ENCODE measurements around the gene MNDA. TPM values are rescaled to one million over a fixed set of nuclear protein-coding genes. Genes with fewer than 3 reads are reported as not detected.
"Not testable (repeated sequence)": the region's sequence is repeated elsewhere in the genome, so short reads cannot be mapped to it uniquely, and the experiment has no call there.

Gene MNDA
- total RNA-seq, 5 donors from 2014 or later (not counting 1 experiment from before 2014, with no cell fraction given): 0.20 to 1.2 (median 0.61) TPM

DNA sequence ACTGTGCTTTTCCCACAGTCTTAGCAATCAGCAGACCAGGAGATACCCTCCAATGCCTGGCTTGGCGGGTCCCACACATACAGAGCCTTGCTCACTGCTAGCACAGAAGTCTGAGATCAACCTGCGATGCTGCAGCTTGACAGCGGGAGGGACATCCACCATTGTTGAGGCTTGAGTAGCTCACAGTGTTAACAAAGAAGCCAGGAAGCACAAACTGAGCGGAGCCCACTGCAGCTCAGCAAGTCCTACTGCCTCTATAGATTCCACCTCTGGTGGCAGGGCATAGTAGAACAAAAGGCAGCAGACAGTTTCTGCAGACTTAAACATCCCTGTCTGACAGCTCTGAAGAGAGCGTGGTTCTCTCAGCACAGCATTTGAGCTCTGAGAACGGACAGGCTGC lies 33.4 kb downstream of the MNDA start:
- ChIA-PET CTCF (no interaction called here), POLR2A (no interaction called here)
- no peaks in the 10 kb centered on the region for H3K36me3 Mint-ChIP-seq

DNA sequence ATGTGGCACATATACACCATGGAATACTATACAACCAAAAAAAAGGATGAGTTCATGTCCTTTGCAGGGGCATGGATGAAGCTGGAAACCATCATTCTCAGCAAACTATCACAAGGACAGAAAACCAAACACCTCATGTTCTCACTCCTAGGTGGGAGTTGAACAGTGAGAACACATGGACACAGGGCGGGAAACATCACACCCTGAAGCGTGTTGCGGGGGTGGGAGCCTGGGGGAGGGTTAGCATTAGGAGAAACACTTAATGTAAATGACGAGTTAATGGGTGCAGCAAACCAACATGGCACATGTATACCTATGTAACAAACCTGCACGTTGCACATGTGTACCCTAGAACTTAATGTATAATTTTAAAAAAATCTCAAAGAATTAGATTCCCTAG lies 39.3 kb downstream of the MNDA start:
- H3K4me3 Mint-ChIP-seq; H3K9me3 Mint-ChIP-seq; H3K9me3 ChIP-seq; DNase-seq; H3K36me3 ChIP-seq (ENCODE audit: control insufficient read depth in 2 of 2, extremely low read depth in 1 of 2, insufficient read depth in 1 of 2, low read length in 1 of 2); H3K4me3 ChIP-seq (ENCODE audit: control insufficient read depth in 1 of 2, extremely low read depth in 1 of 2, low read length in 1 of 2); H3K4me1 Mint-ChIP-seq; H3K27ac ChIP-seq (ENCODE audit: low read length); H3K4me1 ChIP-seq (ENCODE audit: control insufficient read depth in 1 of 2, extremely low read depth in 1 of 2, insufficient read depth in 2 of 2, low read length in 2 of 2); H3K27me3 ChIP-seq (replicated peaks in 1 of 2; ENCODE audit: control insufficient read depth in 2 of 2, extremely low read depth in 1 of 2, insufficient read depth in 2 of 2, low read length in 1 of 2); H3K36me3 Mint-ChIP-seq; CTCF ChIA-PET; ATAC-seq (replicated peaks in 1 of 4); H3K27ac Mint-ChIP-seq: not testable (repeated sequence)
- POLR2A ChIA-PET: interaction anchor here in 1 of 2 donors (0.6 kb wide), 1 partner anchor 13 kb away, joined by 19 read pairs; no protein-coding TSS in a partner anchor
- WGBS (ENCODE audit: insufficient coverage): no CpG with 5 or more reads among the region's 5 CpGs
- peaks cover under 1 to 16% of the 10 kb centered on the region in 2 donors for H3K27me3 Mint-ChIP-seq

More for the DNA sequence above, 33.4 kb downstream of the MNDA start:
- Histone ChIP-seq H3K4me1 (ENCODE audit: control insufficient read depth in 1 of 2, extremely low read depth in 1 of 2, insufficient read depth in 2 of 2, low read length in 2 of 2) (no peaks in the 10 kb centered on the region), H3K27me3 (replicated peaks in 1 of 2; ENCODE audit: control insufficient read depth in 2 of 2, extremely low read depth in 1 of 2, insufficient read depth in 2 of 2, low read length in 1 of 2) (peaks cover 0 to 2% of the 10 kb centered on the region in 2 experiments), H3K27ac (ENCODE audit: low read length) (no peak overlapping the region), H3K4me3 (ENCODE audit: control insufficient read depth in 1 of 2, extremely low read depth in 1 of 2, low read length in 1 of 2) (no peak overlapping the region), H3K36me3 (ENCODE audit: control insufficient read depth in 2 of 2, extremely low read depth in 1 of 2, insufficient read depth in 1 of 2, low read length in 1 of 2) (no peaks in the 10 kb centered on the region), H3K9me3 (no peaks in the 10 kb centered on the region)
- H3K27me3 Mint-ChIP-seq: peaks cover 5 to 21% of the 10 kb centered on the region in 2 donors
- DNase-seq (no peak), ATAC-seq (replicated peaks in 1 of 4) (no peak)
- 84% methylated on average over 4 of the region's 6 CpGs for WGBS (ENCODE audit: insufficient coverage)
- H3K4me3 Mint-ChIP-seq: no peak overlapping the region
- peaks cover 13 to 25% (median 20%) of the 10 kb centered on the region in 3 donors for H3K9me3 Mint-ChIP-seq
- H3K4me1 Mint-ChIP-seq: no peaks in the 10 kb centered on the region
- no peak overlapping the region for H3K27ac Mint-ChIP-seq

DNA sequence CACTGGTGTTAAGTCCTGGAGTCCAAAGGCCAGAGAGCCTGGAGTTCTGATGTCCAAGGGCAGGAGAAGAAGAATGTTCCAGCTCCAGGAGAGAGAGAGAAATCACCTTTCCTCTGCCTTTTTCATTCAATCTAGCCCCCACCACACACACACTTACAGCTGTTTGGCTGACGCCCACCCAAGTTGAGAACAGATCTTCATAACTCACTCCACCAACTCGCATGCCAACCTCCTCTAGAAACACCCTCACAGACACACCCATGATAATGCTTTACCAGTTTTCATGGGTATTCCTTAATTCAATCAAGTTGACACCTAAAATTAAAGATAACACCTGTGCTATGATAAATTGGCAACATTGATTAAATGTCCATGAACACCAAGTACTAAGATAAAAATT lies 42.0 kb downstream of the MNDA start:
- H3K4me1 Mint-ChIP-seq: no peaks in the 10 kb centered on the region
- ATAC-seq (replicated peaks in 1 of 4): no peak
- ChIA-PET POLR2A (interaction anchor here in 1 of 2 donors (0.7 kb wide), 1 partner anchor 101 kb away, joined by 3 read pairs; no protein-coding TSS in a partner anchor), CTCF (no interaction called here)
- no peak overlapping the region for H3K27ac Mint-ChIP-seq
- H3K9me3 Mint-ChIP-seq: no peaks in the 10 kb centered on the region
- DNase-seq: no peak
- no peaks in the 10 kb centered on the region for H3K9me3 ChIP-seq
- no peaks in the 10 kb centered on the region for H3K36me3 ChIP-seq (ENCODE audit: control insufficient read depth in 2 of 2, extremely low read depth in 1 of 2, insufficient read depth in 1 of 2, low read length in 1 of 2)
- H3K27me3 Mint-ChIP-seq: peaks cover 3 to 13% of the 10 kb centered on the region in 2 donors
- 100% methylated on average over 1 of the region's 2 CpGs for WGBS (ENCODE audit: insufficient coverage)
- H3K4me1 ChIP-seq (ENCODE audit: control insufficient read depth in 1 of 2, extremely low read depth in 1 of 2, insufficient read depth in 2 of 2, low read length in 2 of 2): no peaks in the 10 kb centered on the region
- H3K4me3 ChIP-seq (ENCODE audit: control insufficient read depth in 1 of 2, extremely low read depth in 1 of 2, low read length in 1 of 2): no peak overlapping the region
- H3K4me3 Mint-ChIP-seq: no peak overlapping the region
- no peak overlapping the region for H3K27ac ChIP-seq (ENCODE audit: low read length)
- H3K27me3 ChIP-seq (replicated peaks in 1 of 2; ENCODE audit: control insufficient read depth in 2 of 2, extremely low read depth in 1 of 2, insufficient read depth in 2 of 2, low read length in 1 of 2): peaks cover 0 to 11% of the 10 kb centered on the region in 2 experiments
- no peaks in the 10 kb centered on the region for H3K36me3 Mint-ChIP-seq

DNA sequence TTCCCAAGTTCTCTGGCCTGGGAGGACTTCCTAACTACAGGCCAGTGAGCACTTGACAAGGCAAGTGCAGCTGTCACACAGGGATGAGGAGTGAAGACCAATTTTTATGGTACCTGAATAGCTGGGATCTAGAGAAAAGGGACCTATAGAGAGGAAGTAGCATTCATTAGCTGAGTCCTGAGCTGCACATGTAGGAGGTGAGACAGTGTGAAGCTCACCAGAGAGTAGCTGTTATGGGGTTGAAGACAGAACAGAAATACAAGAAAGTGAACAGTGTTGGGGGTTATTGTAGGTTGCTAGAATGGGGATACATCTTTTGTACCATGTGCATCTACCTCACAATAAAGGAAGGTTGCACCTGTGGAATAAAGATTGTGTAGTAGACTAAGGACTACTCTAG lies 62.5 kb downstream of the MNDA start:
- ATAC-seq (replicated peaks in 1 of 4) (no peak), DNase-seq (no peak)
- Mint-ChIP-seq H3K4me1 (no peaks in the 10 kb centered on the region), H3K36me3 (no peaks in the 10 kb centered on the region), H3K4me3 (no peak overlapping the region), H3K27ac (no peak overlapping the region), H3K27me3 (peaks cover 0 to 1% of the 10 kb centered on the region in 2 donors), H3K9me3 (peaks cover 5 to 10% (median 8%) of the 10 kb centered on the region in 3 donors)
- Histone ChIP-seq H3K27ac (ENCODE audit: low read length) (no peak overlapping the region), H3K4me1 (ENCODE audit: control insufficient read depth in 1 of 2, extremely low read depth in 1 of 2, insufficient read depth in 2 of 2, low read length in 2 of 2) (no peaks in the 10 kb centered on the region), H3K27me3 (replicated peaks in 1 of 2; ENCODE audit: control insufficient read depth in 2 of 2, extremely low read depth in 1 of 2, insufficient read depth in 2 of 2, low read length in 1 of 2) (no peaks in the 10 kb centered on the region), H3K4me3 (ENCODE audit: control insufficient read depth in 1 of 2, extremely low read depth in 1 of 2, low read length in 1 of 2) (no peak overlapping the region), H3K36me3 (ENCODE audit: control insufficient read depth in 2 of 2, extremely low read depth in 1 of 2, insufficient read depth in 1 of 2, low read length in 1 of 2) (no peaks in the 10 kb centered on the region), H3K9me3 (no peaks in the 10 kb centered on the region)
- POLR2A ChIA-PET: no interaction called here
- CTCF ChIA-PET: no interaction called here

DNA sequence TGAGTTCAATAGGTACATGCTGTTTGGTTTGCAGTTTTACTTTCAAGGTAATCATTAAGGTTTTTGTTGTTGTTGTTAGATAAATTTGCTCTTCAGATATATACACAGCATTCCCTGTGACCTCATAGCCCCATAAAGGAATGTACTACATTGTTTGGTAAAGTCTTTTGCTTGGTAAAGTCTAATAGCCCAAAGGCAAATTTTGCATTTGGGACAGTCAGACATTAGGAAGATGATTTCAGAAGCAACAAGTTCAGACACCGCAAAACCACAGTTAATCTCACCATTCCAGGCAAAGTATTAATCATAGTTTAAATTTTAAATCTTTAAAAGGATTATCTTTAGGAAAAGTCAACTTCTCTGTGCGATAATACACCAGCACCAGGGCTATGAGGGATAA lies 67.6 kb downstream of the MNDA start:
- Histone ChIP-seq H3K4me3 (ENCODE audit: control insufficient read depth in 1 of 2, extremely low read depth in 1 of 2, low read length in 1 of 2) (no peak overlapping the region), H3K9me3 (peaks cover 2% of the 10 kb centered on the region), H3K27me3 (replicated peaks in 1 of 2; ENCODE audit: control insufficient read depth in 2 of 2, extremely low read depth in 1 of 2, insufficient read depth in 2 of 2, low read length in 1 of 2) (no peaks in the 10 kb centered on the region), H3K4me1 (ENCODE audit: control insufficient read depth in 1 of 2, extremely low read depth in 1 of 2, insufficient read depth in 2 of 2, low read length in 2 of 2) (no peaks in the 10 kb centered on the region), H3K36me3 (ENCODE audit: control insufficient read depth in 2 of 2, extremely low read depth in 1 of 2, insufficient read depth in 1 of 2, low read length in 1 of 2) (no peaks in the 10 kb centered on the region), H3K27ac (ENCODE audit: low read length) (no peak overlapping the region)
- WGBS (ENCODE audit: insufficient coverage): no CpG with 5 or more reads among the region's 2 CpGs
- peaks cover 5 to 14% of the 10 kb centered on the region in 2 donors for H3K27me3 Mint-ChIP-seq
- H3K9me3 Mint-ChIP-seq: peaks cover 3 to 10% (median 6%) of the 10 kb centered on the region in 3 donors
- DNase-seq (no peak), ATAC-seq (replicated peaks in 1 of 4) (no peak)
- no peak overlapping the region for H3K27ac Mint-ChIP-seq
- no peaks in the 10 kb centered on the region for H3K36me3 Mint-ChIP-seq
- H3K4me3 Mint-ChIP-seq: no peak overlapping the region
- ChIA-PET CTCF (no interaction called here), POLR2A (no interaction called here)
- no peaks in the 10 kb centered on the region for H3K4me1 Mint-ChIP-seq

Other genes starting within 250 kb of the MNDA start
- not detected for gene OR10Z1, start 226.1 kb upstream of the MNDA start, total RNA-seq
- gene SPTA1, start 144.6 kb upstream of the MNDA start, total RNA-seq: under 1 TPM in 3 of 5 donors, not detected in 2; 0.03 to 0.23 (median 0.09) TPM
- not detected for gene OR6K2, start 130.7 kb upstream of the MNDA start, total RNA-seq
- gene OR6K3, start 110.6 kb upstream of the MNDA start, total RNA-seq: not detected
- not detected for gene OR6K6, start 76.6 kb upstream of the MNDA start, total RNA-seq
- not detected for gene OR6N1, start 59.2 kb upstream of the MNDA start, total RNA-seq
- gene OR6N2, start 50.1 kb upstream of the MNDA start, total RNA-seq: not detected
- gene PYHIN1, start 100.2 kb downstream of the MNDA start, total RNA-seq: 10 to 100 TPM; 32.6 to 65.4 (median 35.4) TPM
- 100 to 1,000 TPM in 3 of 5 donors, 10 to 100 TPM in 2; 78.7 to 123 (median 106) TPM for gene IFI16, start 178.6 kb downstream of the MNDA start, total RNA-seq
- 1 to 10 TPM; 2.1 to 7.1 (median 2.7) TPM for gene AIM2, start 245.4 kb downstream of the MNDA start, total RNA-seq

All from T-cell (primary cell).